SK-N-MC (cell line): ENCODE measurements around the gene KRT10.

Experiments
- DNase-seq: peaks from one replicate; pipeline ENCODE4 v3.0.0-alpha.2; 2011; ENCODE audit warnings: low read depth, low spot score
- H3K27ac ChIP-seq: fragments of 200-600 bp; sonication (generic); 2 replicates; pipeline ENCODE4 v1.5.1; 2016; ENCODE audit warnings: mixed run types
- H3K36me3 ChIP-seq: fragments of 200-600 bp; sonication (generic); 2 replicates; pipeline ENCODE4 v1.6.1; 2017; ENCODE audit warnings: antibody characterized with exemption, low read length, mixed read lengths; ENCODE audit not compliant: insufficient read depth
- H3K4me3 ChIP-seq: fragments of 200-600 bp; sonication (generic); 2 replicates; pipeline ENCODE4 v1.5.1; 2016
- H3K9ac ChIP-seq: fragments of 200-600 bp; sonication (generic); 2 replicates; pipeline ENCODE4 v1.8.0; 2017; ENCODE audit warnings: mixed run types, mixed read lengths; ENCODE audit not compliant: insufficient read length
- H3K9me3 ChIP-seq: fragments of 200-600 bp; sonication (generic); 2 replicates; pipeline ENCODE4 v1.6.1; 2017; ENCODE audit warnings: low read depth, mild to moderate bottlenecking, antibody characterized with exemption, low read length, moderate library complexity, mixed read lengths
- EZH2 ChIP-seq: fragments of 200-600 bp; sonication (generic); IDR thresholded peaks from one replicate; pipeline ENCODE4 v1.6.1; 2017; ENCODE audit warnings: antibody characterized with exemption
- FOXP2 ChIP-seq: optimal IDR thresholded peaks from 2 replicates; pipeline ENCODE3; 2011; ENCODE audit warnings: mild to moderate bottlenecking, moderate library complexity; ENCODE audit not compliant: insufficient read depth; ENCODE audit errors: extremely low read length, control extremely low read depth
- POLR2AphosphoS5 ChIP-seq: IDR thresholded peaks from 2 replicates; pipeline ENCODE4 v1.6.1; 2012; ENCODE audit warnings: mild to moderate bottlenecking, low read depth, low read length, borderline replicate concordance

Gene KRT10

GRCh38 chr17:40772101-40772500 is 50.3 kb downstream of the KRT10 start, which contains the start of gene KRT26:
Gene KRT26 (minus strand): TSS chr17:40772201. CDS start chr17:40772113, 88 bp downstream.
- Histone ChIP-seq H3K9ac (no peak within 1 kb of the TSS), H3K9me3 (no peaks in the 10 kb centered on the region), H3K4me3 (no peak within 1 kb of the TSS), H3K27ac (no peak within 1 kb of the TSS), H3K36me3 (no peaks in the 10 kb centered on the region)
- DNase-seq, result no peak
- TF ChIP-seq FOXP2 (no peak), POLR2AphosphoS5 (no peak), EZH2 (no peak)
